Activated CD4-positive, alpha-beta memory T cell treated with anti-CD3 and anti-CD28 coated beads, Interleukin-2, amount 10 ng/mL, durations not matched to agents 7 days and 5 days (primary cell): Measurements from ENCODE around the gene PLCB3. TPM values are rescaled to one million over a fixed set of nuclear protein-coding genes. Genes with fewer than 3 reads are reported as not detected.
A peak's percentile ranks its signal among the peaks of the same experiment; 100 is the strongest.

Source experiments
- CTCF ChIA-PET: fragments of 350-600 bp; sonication (Branson Sonifier 250); formaldehyde crosslinking; loops from one replicate; lab custom pipeline; 2021; ENCODE audit warnings: antibody characterized with exemption, inconsistent platforms; lab: Charles Lee
- POLR2A ChIA-PET: fragments of 350-600 bp; sonication (Branson Sonifier 250); formaldehyde crosslinking; loops from one replicate; lab custom pipeline; 2021; ENCODE audit warnings: antibody characterized with exemption; lab: Charles Lee
- DNase-seq: peaks from one replicate; pipeline ENCODE4 v3.0.0-alpha.2; 2020
- H3K27ac Mint-ChIP-seq: one replicate; pipeline ENCODE4 v1.8.0; 2021; ENCODE audit warnings: mild to moderate bottlenecking, mixed read lengths
- H3K27me3 Mint-ChIP-seq: one replicate; pipeline ENCODE4 v1.8.0; 2021; ENCODE audit warnings: mixed read lengths
- H3K36me3 Mint-ChIP-seq: one replicate; pipeline ENCODE4 v1.8.0; 2021; ENCODE audit warnings: low read depth, mixed read lengths
- H3K4me1 Mint-ChIP-seq: one replicate; pipeline ENCODE4 v1.8.0; 2021; ENCODE audit warnings: mixed read lengths
- H3K4me3 Mint-ChIP-seq: one replicate; pipeline ENCODE4 v1.8.0; 2021; ENCODE audit warnings: mild to moderate bottlenecking, mixed read lengths
- H3K9me3 Mint-ChIP-seq: one replicate; pipeline ENCODE4 v1.8.0; 2021; ENCODE audit warnings: mixed read lengths
- total RNA-seq, 2 experiments: library from RNA; stranded (reverse); gene quantifications; one replicate each; pipeline ENCODE4 v1.2.3, GENCODE V29; 2021

PLCB3 gene
- total RNA-seq, 2 experiments from 2014 or later, result 12.5 to 14.0 TPM

DNA sequence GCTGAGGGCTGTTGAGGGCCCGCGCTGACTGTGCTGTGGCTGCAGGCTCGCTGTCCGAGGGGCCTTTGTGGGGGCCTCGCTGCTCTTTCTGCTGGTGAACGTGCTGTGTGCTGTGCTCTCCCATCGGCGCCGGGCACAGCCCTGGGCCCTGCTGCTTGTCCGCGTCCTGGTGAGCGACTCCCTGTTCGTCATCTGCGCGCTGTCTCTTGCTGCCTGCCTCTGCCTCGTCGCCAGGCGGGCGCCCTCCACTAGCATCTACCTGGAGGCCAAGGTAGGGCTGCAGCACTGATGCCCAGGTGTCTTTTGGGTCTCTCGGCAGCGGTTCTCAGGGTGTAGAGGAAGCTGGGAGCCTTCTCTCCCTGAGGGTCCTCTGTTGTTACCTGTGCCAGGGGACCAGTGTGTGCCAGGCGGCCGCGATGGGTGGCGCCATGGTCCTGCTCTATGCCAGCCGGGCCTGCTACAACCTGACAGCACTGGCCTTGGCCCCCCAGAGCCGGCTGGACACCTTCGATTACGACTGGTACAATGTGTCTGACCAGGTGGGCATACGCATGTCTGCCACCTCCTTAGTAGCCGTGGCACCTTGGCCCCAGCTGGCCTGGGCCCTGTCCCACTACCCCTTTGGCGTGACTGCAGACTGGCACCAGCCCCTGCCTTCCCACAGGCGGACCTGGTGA lies 36.5 kb downstream of the PLCB3 start:
- POLR2A ChIA-PET, result interaction anchor here (1.6 to 11.0 kb wide), 2 partner anchors 18 to 24 kb away, joined by 3 to 161 read pairs; no protein-coding TSS in a partner anchor
- H3K4me1 Mint-ChIP-seq, result peaks cover 27% of the 10 kb centered on the region
- H3K4me3 Mint-ChIP-seq, result no peak overlapping the region
- H3K9me3 Mint-ChIP-seq, result no peaks in the 10 kb centered on the region
- no peak for DNase-seq
- peaks cover 14% of the 10 kb centered on the region for H3K27me3 Mint-ChIP-seq
- peaks cover 6% of the 10 kb centered on the region for H3K36me3 Mint-ChIP-seq
- H3K27ac Mint-ChIP-seq, result no peak overlapping the region
- CTCF ChIA-PET, result interaction anchor here (1.7 to 2.2 kb wide), 3 partner anchors 14 to 17 kb away, joined by 4 to 8 read pairs (median 6); no protein-coding TSS in a partner anchor

GRCh38 chr11:64288353-64288750 lies 37.0 kb downstream of the PLCB3 start:
- Mint-ChIP-seq H3K9me3 (no peaks in the 10 kb centered on the region), H3K4me1 (peaks cover 24% of the 10 kb centered on the region), H3K27ac (no peak overlapping the region), H3K4me3 (no peak overlapping the region), H3K27me3 (peaks cover 19% of the 10 kb centered on the region), H3K36me3 (peaks cover 6% of the 10 kb centered on the region)
- ChIA-PET POLR2A (interaction anchor here (11.0 kb wide), 1 partner anchor 18 kb away, joined by 161 read pairs; no protein-coding TSS in a partner anchor), CTCF (interaction anchor here (0.6 to 2.2 kb wide), 4 partner anchors 13 to 100 kb away, joined by 3 to 8 read pairs (median 4); no protein-coding TSS in a partner anchor)
- DNase-seq, result no peak

- Mint-ChIP-seq H3K27ac (no peak overlapping the region), H3K9me3 (no peaks in the 10 kb centered on the region), H3K4me1 (peaks cover 22% of the 10 kb centered on the region), H3K36me3 (peaks cover 6% of the 10 kb centered on the region), H3K27me3 (peaks cover 26% of the 10 kb centered on the region), H3K4me3 (no peak overlapping the region)
- ChIA-PET CTCF (interaction anchor here (0.6 to 2.4 kb wide), 6 partner anchors 12 to 101 kb away, joined by 3 to 13 read pairs (median 5); no protein-coding TSS in a partner anchor), POLR2A (interaction anchor here (1.0 to 11.0 kb wide), 3 partner anchors 13 to 29 kb away, joined by 3 to 161 read pairs (median 6); partner anchors contain the start of gene PRDX5)
- DNase-seq, result no peak
Observed at GRCh38 chr11:64289002-64289564, 37.8 kb downstream of the PLCB3 start.

DNA sequence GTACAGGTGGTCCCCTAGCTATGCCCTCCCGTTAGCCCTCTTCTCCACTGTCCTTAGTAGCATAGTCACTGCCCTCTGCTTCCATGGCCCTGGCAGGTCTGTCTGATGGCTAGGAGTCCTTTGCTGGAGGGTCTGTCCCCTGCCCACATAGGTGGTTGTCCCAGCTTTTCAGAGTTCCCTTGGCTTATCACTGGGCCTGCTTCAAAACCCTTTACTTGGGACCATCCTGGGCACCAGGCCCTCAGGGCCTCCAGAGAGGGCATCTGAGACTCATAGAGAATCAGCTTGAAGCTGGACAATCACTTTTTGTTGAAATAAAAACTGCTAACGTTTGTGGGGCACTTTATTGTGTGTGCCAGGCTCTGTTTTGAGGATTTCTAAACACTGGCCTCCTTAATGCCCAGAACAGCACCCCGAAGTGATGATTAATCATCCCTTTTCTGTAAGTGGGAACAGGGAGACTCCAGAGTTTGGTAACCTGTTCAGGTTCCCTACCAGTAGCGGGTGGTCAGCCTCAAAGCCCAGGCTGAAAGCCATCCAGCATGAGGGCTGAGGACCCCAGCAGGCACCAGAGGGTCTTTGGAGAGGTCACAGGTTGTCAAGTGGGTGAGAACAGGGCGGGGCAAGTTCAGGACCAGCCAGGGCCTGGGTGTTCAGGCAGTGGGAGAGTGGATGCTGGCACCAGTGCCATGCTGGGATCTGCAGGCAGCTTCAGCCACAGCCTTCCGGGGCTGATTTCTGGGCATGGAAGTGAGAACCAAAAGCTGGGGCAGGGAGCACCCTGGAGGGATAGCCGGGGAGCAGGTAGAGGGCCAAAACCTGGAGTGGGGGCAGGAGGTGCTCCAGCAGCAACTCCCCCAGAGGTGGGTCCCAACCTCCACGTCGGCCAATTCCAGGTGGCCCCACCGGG lies 39.3 kb downstream of the PLCB3 start:
- Mint-ChIP-seq H3K4me3 (peak overlapping the region; percentile 53), H3K27ac (no peak overlapping the region), H3K9me3 (no peaks in the 10 kb centered on the region), H3K36me3 (peaks cover 6% of the 10 kb centered on the region), H3K4me1 (peaks cover 20% of the 10 kb centered on the region), H3K27me3 (peaks cover 38% of the 10 kb centered on the region)
- ChIA-PET CTCF (interaction anchor here (2.2 to 2.4 kb wide), 2 partner anchors 11 to 14 kb away, joined by 8 to 13 read pairs; no protein-coding TSS in a partner anchor), POLR2A (interaction anchor here (0.8 to 1.6 kb wide), 5 partner anchors 14 to 64 kb away, joined by 3 to 6 read pairs (median 3); partner anchors contain the start of genes ESRRA, NUDT22, PRDX5 and TRPT1)
- no peak for DNase-seq

DNA sequence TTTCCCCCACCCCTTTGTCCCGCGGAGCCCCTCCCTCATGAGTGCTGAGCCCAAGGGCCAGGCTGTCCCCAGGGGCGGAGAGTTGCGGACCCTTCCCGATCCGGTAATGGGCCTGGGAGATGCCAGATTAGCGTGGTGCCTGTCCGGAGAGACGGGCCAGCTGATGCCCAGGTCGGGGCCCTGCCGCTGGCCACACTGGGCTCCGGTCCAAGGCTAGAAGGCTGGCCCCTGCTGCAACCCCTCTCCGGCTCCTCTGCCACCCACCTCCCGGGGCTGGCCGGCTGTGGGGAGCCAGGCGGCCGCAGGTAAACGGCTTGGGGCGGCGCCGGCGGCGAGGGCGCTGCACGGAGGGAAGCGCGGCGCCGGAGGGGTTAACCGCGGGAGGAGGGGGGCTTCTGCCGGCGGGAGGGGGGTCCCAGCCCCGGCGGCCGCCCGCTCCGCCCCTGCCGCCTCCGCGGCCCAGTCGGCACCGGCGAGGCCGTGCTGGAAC lies 40.0 kb downstream of the PLCB3 start, which contains the start of gene KCNK4:
TSS of gene KCNK4 (plus strand) at position 41 of the 490 bp plus-strand sequence. CDS start 1,717 bp downstream, outside the sequence.
- Mint-ChIP-seq H3K9me3 (no peaks in the 10 kb centered on the region), H3K4me1 (peaks cover 18% of the 10 kb centered on the region), H3K27me3 (peaks cover 46% of the 10 kb centered on the region), H3K4me3 (peak within 1 kb of the TSS; percentile 53), H3K27ac (no peak within 1 kb of the TSS), H3K36me3 (peaks cover 6% of the 10 kb centered on the region)
- ChIA-PET CTCF (interaction anchor here (2.4 kb wide), 1 partner anchor 10 kb away, joined by 13 read pairs; no protein-coding TSS in a partner anchor), POLR2A (interaction anchor here (1.4 to 1.6 kb wide), 2 partner anchors 9 to 21 kb away, joined by 3 read pairs; no protein-coding TSS in a partner anchor)
- DNase-seq, result no peak

DNA sequence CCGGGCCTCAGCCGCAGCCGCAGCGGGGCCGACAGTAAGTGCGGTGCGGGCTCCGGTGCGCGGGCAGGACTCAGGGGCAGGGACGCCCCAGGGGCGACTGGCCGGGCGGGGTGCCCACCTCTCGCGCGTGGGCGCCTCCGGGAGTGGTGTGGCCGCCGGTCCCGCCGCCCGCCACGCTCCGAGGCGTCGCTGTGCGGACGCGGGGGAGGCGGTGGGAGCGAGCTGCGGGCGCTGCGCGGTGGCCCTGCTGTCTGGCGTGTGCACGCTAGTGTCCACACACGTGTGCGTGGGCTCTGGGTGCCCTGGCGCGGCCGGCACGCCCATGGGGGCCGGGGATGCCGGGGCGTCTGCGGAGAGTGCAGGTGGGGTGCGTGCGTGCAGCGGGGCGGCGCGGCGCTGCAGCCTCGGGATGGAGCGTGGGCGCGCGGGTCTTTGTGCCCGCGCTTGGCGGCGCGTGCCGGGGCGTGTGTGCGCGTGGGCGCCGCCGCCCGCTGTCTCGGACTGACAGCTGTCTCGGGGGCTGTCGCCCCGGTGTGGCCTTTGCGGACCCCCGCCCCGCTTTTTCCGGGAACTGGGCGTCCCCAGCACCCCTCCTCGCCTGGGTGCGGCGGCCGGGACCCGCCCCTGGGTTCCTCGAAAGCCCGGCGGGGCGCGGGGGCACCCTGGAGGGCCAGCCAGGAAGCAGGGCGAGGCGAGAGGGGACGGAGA lies 40.6 kb downstream of the PLCB3 start:
- H3K4me3 Mint-ChIP-seq, result no peak overlapping the region
- peaks cover 12% of the 10 kb centered on the region for H3K4me1 Mint-ChIP-seq
- no peaks in the 10 kb centered on the region for H3K9me3 Mint-ChIP-seq
- DNase-seq, result no peak
- H3K27me3 Mint-ChIP-seq, result peaks cover 51% of the 10 kb centered on the region
- H3K36me3 Mint-ChIP-seq, result peaks cover 6% of the 10 kb centered on the region
- H3K27ac Mint-ChIP-seq, result no peak overlapping the region
- ChIA-PET CTCF (interaction anchor here (1.5 to 1.8 kb wide), 2 partner anchors 9 to 12 kb away, joined by 8 to 11 read pairs; no protein-coding TSS in a partner anchor), POLR2A (interaction anchor here (1.0 to 1.4 kb wide), 2 partner anchors 9 to 12 kb away, joined by 3 read pairs; no protein-coding TSS in a partner anchor)

- Mint-ChIP-seq H3K36me3 (peaks cover 6% of the 10 kb centered on the region), H3K4me1 (peaks cover 11% of the 10 kb centered on the region), H3K9me3 (no peaks in the 10 kb centered on the region), H3K27ac (no peak overlapping the region), H3K4me3 (peak overlapping the region; percentile 30), H3K27me3 (peaks cover 59% of the 10 kb centered on the region)
- POLR2A ChIA-PET, result interaction anchor here (0.9 to 1.4 kb wide), 3 partner anchors 8 to 88 kb away, joined by 3 read pairs; no protein-coding TSS in a partner anchor
- no peak for DNase-seq
- CTCF ChIA-PET, result interaction anchor here (1.5 to 1.8 kb wide), 2 partner anchors 8 to 12 kb away, joined by 8 to 11 read pairs; no protein-coding TSS in a partner anchor
Observed at GRCh38 chr11:64292460-64293254, 41.3 kb downstream of the PLCB3 start.

DNA sequence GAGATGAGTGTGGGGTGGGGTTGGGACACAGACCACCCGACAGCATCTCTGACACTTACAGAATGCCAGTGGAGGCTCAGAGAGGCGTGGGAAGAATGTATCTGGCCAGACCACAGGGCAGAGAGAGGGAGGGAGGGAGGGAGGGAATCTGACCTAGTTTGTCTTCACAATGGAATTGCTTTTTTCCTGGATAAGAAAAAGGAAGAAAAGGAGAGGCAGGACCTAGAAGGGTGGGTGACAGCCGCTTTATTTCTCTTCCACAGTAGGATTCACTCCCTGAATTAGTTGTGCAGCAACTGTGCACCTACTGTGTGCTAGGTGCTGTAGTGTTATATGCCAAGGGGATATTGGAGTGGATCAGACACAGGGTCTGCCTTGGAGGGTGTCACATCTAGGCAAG lies 43.4 kb downstream of the PLCB3 start:
- Mint-ChIP-seq H3K36me3 (peaks cover 6% of the 10 kb centered on the region), H3K27me3 (peaks cover 77% of the 10 kb centered on the region), H3K27ac (no peak overlapping the region), H3K4me1 (peaks cover 13% of the 10 kb centered on the region), H3K9me3 (no peaks in the 10 kb centered on the region), H3K4me3 (no peak overlapping the region)
- POLR2A ChIA-PET, result interaction anchor here (1.2 kb wide), 1 partner anchor 10 kb away, joined by 4 read pairs; the partner anchor contains the start of gene ESRRA
- DNase-seq, result no peak
- CTCF ChIA-PET, result interaction anchor here (1.3 to 1.5 kb wide), 2 partner anchors 23 to 107 kb away, joined by 3 to 4 read pairs; no protein-coding TSS in a partner anchor

DNA sequence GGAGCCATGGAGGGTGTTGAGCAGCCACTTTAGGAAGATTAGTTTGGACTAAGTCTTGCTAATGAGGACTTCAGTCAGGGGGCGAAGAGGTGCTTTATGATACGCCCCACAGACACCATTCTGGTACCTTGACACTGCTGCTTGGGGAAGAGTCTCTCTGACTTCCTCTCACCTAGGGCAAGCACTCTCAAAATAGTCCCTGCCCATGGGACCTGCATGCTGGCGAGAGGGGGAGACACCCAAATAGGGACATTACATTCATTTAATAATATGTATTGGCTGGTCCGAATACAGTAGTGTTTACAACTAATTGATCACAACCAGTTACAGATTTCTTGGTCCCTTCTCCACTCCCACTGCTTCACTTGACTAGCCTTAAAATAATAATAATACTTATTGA lies 44.4 kb downstream of the PLCB3 start:
- H3K27me3 Mint-ChIP-seq, result peaks cover 78% of the 10 kb centered on the region
- H3K4me3 Mint-ChIP-seq, result no peak overlapping the region
- peaks cover 20% of the 10 kb centered on the region for H3K4me1 Mint-ChIP-seq
- DNase-seq, result no peak
- ChIA-PET CTCF (interaction anchor here (1.3 kb wide), 1 partner anchor 108 kb away, joined by 3 read pairs; no protein-coding TSS in a partner anchor), POLR2A (interaction anchor here (1.7 kb wide), 1 partner anchor 104 kb away, joined by 4 read pairs; no protein-coding TSS in a partner anchor)
- H3K9me3 Mint-ChIP-seq, result no peaks in the 10 kb centered on the region
- H3K27ac Mint-ChIP-seq, result no peak overlapping the region
- peaks cover 2% of the 10 kb centered on the region for H3K36me3 Mint-ChIP-seq

DNA sequence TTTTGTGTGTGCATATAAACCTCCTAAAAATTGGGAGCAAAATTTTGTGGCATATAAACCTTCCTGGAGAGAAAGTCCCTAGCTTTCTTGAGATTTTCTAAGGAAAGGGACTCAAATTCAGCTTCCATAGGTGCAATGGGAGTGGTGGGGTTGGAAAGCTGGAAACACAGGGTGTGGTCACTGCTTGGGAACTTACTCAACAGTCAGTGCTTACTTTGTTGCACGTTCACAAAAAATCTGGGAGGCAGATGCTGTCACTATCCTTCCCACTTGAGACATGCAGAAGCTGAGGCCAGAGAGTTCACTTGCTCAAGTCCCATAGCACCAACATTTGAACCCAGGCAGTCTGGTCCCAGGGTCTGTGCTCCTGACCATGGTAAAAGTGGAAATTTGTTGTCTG lies 44.9 kb downstream of the PLCB3 start:
- no peaks in the 10 kb centered on the region for H3K9me3 Mint-ChIP-seq
- no peak overlapping the region for H3K4me3 Mint-ChIP-seq
- peaks cover 78% of the 10 kb centered on the region for H3K27me3 Mint-ChIP-seq
- ChIA-PET POLR2A (interaction anchor here (1.7 kb wide), 1 partner anchor 105 kb away, joined by 4 read pairs; no protein-coding TSS in a partner anchor), CTCF (no interaction called here)
- no peaks in the 10 kb centered on the region for H3K36me3 Mint-ChIP-seq
- H3K27ac Mint-ChIP-seq, result no peak overlapping the region
- no peak for DNase-seq
- peaks cover 22% of the 10 kb centered on the region for H3K4me1 Mint-ChIP-seq
